H1 (cell line): Measurements from ENCODE around the gene CSGALNACT2. TPM values are rescaled to one million over a fixed set of nuclear protein-coding genes. Genes with fewer than 3 reads are reported as not detected.

Source experiments
- CTCF ChIA-PET: fragments of 300-600 bp; sonication (Branson Sonifier 250); formaldehyde crosslinking; loops from one replicate; lab custom pipeline; 2021; ENCODE audit not compliant: partially characterized antibody; lab: Charles Lee
- POLR2A ChIA-PET: fragments of 300-600 bp; sonication (Branson Sonifier 250); formaldehyde crosslinking; loops from one replicate; lab custom pipeline; 2021; ENCODE audit warnings: inconsistent platforms; ENCODE audit not compliant: partially characterized antibody; lab: Charles Lee
- DNase-seq, 2 experiments: peaks; one replicate each; pipeline versions ENCODE4 v3.0.0 to v3.0.0-alpha.2; 2010 to 2022; ENCODE audit warnings: low spot score in 2 of 2, low read depth in 1 of 2, mixed read lengths in 1 of 2
- FAIRE-seq: peaks from 2 replicates; lab custom pipeline; 2011; peaks lifted over from hg19 to GRCh38; lab: Jason Lieb, UNC
- H2AFZ ChIP-seq: 2 replicates; pipeline ENCODE4 v1.8.1; 2012; ENCODE audit warnings: low read length, inconsistent platforms
- H2AK5ac ChIP-seq: 2 replicates; pipeline ENCODE4 v1.6.1; 2013; ENCODE audit warnings: low read depth, low read length
- H2BK120ac ChIP-seq: replicated peaks from 2 replicates; pipeline ENCODE3; 2013; ENCODE audit warnings: low read depth, low read length, inconsistent platforms
- H2BK12ac ChIP-seq: 2 replicates; pipeline ENCODE4 v1.6.1; 2013; ENCODE audit warnings: low read depth, low read length
- H2BK15ac ChIP-seq: 2 replicates; pipeline ENCODE4 v1.6.1; 2013; ENCODE audit warnings: low read length
- H2BK20ac ChIP-seq: 2 replicates; pipeline ENCODE4 v1.6.1; 2013; ENCODE audit warnings: low read length
- H2BK5ac ChIP-seq: 2 replicates; pipeline ENCODE4 v1.6.1; 2013; ENCODE audit warnings: low read depth, low read length
- H3K14ac ChIP-seq: 2 replicates; pipeline ENCODE4 v1.6.1; 2013; ENCODE audit warnings: inconsistent platforms; ENCODE audit not compliant: insufficient read length
- H3K18ac ChIP-seq: 2 replicates; pipeline ENCODE4 v1.6.1; 2013; ENCODE audit warnings: low read length; ENCODE audit errors: extremely low read depth
- H3K23ac ChIP-seq: 2 replicates; pipeline ENCODE4 v1.6.1; 2013; ENCODE audit warnings: inconsistent platforms; ENCODE audit not compliant: insufficient read length
- H3K23me2 ChIP-seq: 2 replicates; pipeline ENCODE4 v1.6.1; 2013; ENCODE audit warnings: low read depth, low read length
- H3K27ac ChIP-seq: 2 replicates; pipeline ENCODE4 v1.6.1; 2011; ENCODE audit warnings: low read depth, low read length, inconsistent platforms
- H3K27me3 ChIP-seq, 4 experiments: replicated peaks in 1 of 4; 1 replicate in 1 of 4; 2 replicates in 3 of 4; pipeline versions ENCODE4 v1.6.1 to v1.8.1; 2011 to 2013; ENCODE audit warnings: low read length in 3 of 4, mild to moderate bottlenecking in 3 of 4, inconsistent platforms in 2 of 4, mixed read lengths in 2 of 4, moderate library complexity in 1 of 4; ENCODE audit not compliant: control insufficient read depth in 3 of 4, insufficient read depth in 3 of 4; ENCODE audit errors: extremely low read depth in 1 of 4
- H3K36me3 ChIP-seq, 4 experiments: 2 replicates each; pipeline versions ENCODE4 v1.6.1 to v1.8.1; 2011 to 2013; ENCODE audit warnings: mild to moderate bottlenecking in 4 of 4, low read length in 3 of 4, moderate library complexity in 2 of 4, control low read depth in 1 of 4, inconsistent platforms in 1 of 4; ENCODE audit not compliant: insufficient read depth in 4 of 4, control insufficient read depth in 2 of 4
- H3K4ac ChIP-seq: replicated peaks from 2 replicates; pipeline ENCODE3; 2013; ENCODE audit warnings: low read length, low read depth, mixed read lengths, inconsistent platforms; ENCODE audit not compliant: insufficient read length
- H3K4me1 ChIP-seq, 4 experiments: replicated peaks in 1 of 4; 1 replicate in 1 of 4; 2 replicates in 3 of 4; pipeline versions ENCODE4 v1.6.1 to v1.8.1; 2011 to 2013; ENCODE audit warnings: low read length in 3 of 4, inconsistent platforms in 2 of 4, mixed read lengths in 1 of 4; ENCODE audit not compliant: insufficient read depth in 4 of 4, control insufficient read depth in 3 of 4
- H3K4me2 ChIP-seq, 2 experiments: 2 replicates each; pipeline versions ENCODE4 v1.6.1 to v1.8.1; 2011 to 2013; ENCODE audit warnings: low read depth in 2 of 2, low read length in 2 of 2, control low read depth in 1 of 2, inconsistent platforms in 1 of 2, mild to moderate bottlenecking in 1 of 2; ENCODE audit not compliant: insufficient read depth in 1 of 2
- H3K4me3 ChIP-seq, 4 experiments: fragments of 200-600, 300-600 bp in 1 of 4; sonication (generic), shearing (Covaris generic), sonication (Bioruptor Twin) in 1 of 4; 2 replicates each; pipeline versions ENCODE4 v1.5.1 to v1.8.1; 2011 to 2016; ENCODE audit warnings: low read length in 4 of 4, low read depth in 3 of 4, control low read depth in 2 of 4, inconsistent platforms in 2 of 4, mild to moderate bottlenecking in 2 of 4, mixed read lengths in 1 of 4, moderate library complexity in 1 of 4; ENCODE audit not compliant: insufficient read depth in 2 of 4; ENCODE audit errors: extremely low read depth in 1 of 4
- H3K56ac ChIP-seq: replicated peaks from 2 replicates; pipeline ENCODE3; 2013; ENCODE audit warnings: low read depth, mild to moderate bottlenecking, mixed read lengths, low read length, inconsistent platforms; ENCODE audit not compliant: insufficient read length
- H3K79me1 ChIP-seq: 2 replicates; pipeline ENCODE4 v1.6.1; 2013; ENCODE audit warnings: low read depth, low read length, control low read depth
- H3K79me2 ChIP-seq, 2 experiments: 2 replicates each; pipeline versions ENCODE4 v1.6.1 to v1.8.1; 2012 to 2013; ENCODE audit warnings: low read length in 2 of 2, mild to moderate bottlenecking in 2 of 2, inconsistent platforms in 1 of 2; ENCODE audit not compliant: insufficient read depth in 2 of 2, control insufficient read depth in 1 of 2
- H3K9ac ChIP-seq, 4 experiments: replicated peaks in 1 of 4; 1 replicate in 1 of 4; 2 replicates in 3 of 4; pipeline versions ENCODE4 v1.6.1 to v1.8.1; 2011 to 2013; ENCODE audit warnings: low read depth in 3 of 4, low read length in 3 of 4, control low read depth in 2 of 4, mild to moderate bottlenecking in 2 of 4, moderate library complexity in 2 of 4, inconsistent platforms in 1 of 4; ENCODE audit errors: extremely low read depth in 1 of 4
- H3K9me3 ChIP-seq, 2 experiments: 2 replicates each; pipeline versions ENCODE4 v1.6.1 to v1.8.1; 2012 to 2013; ENCODE audit warnings: mild to moderate bottlenecking in 2 of 2, moderate library complexity in 2 of 2, control low read depth in 1 of 2, inconsistent platforms in 1 of 2, low read depth in 1 of 2, low read length in 1 of 2, mixed read lengths in 1 of 2; ENCODE audit not compliant: insufficient read depth in 2 of 2
- H4K20me1 ChIP-seq, 2 experiments: replicated peaks in 1 of 2; 2 replicates each; pipeline versions ENCODE3 to v1.8.1; 2011 to 2013; ENCODE audit warnings: inconsistent platforms in 2 of 2, low read length in 2 of 2, mild to moderate bottlenecking in 1 of 2; ENCODE audit not compliant: insufficient read depth in 2 of 2, control insufficient read depth in 1 of 2
- H4K5ac ChIP-seq: 2 replicates; pipeline ENCODE4 v1.6.1; 2013; ENCODE audit warnings: low read length, low read depth, mixed read lengths, inconsistent platforms; ENCODE audit not compliant: insufficient read length
- H4K8ac ChIP-seq: 2 replicates; pipeline ENCODE4 v1.8.0; 2013; ENCODE audit warnings: mild to moderate bottlenecking, moderate library complexity, low read length, inconsistent platforms; ENCODE audit not compliant: insufficient read depth; ENCODE audit errors: extremely low read depth
- H4K91ac ChIP-seq: replicated peaks from 2 replicates; pipeline ENCODE3; 2013; ENCODE audit warnings: low read length, mixed read lengths, inconsistent platforms; ENCODE audit not compliant: insufficient read length
- ASH2L ChIP-seq: fragments of 200-600, 300-600 bp; sonication (generic); IDR thresholded peaks from one replicate; pipeline ENCODE4 v1.7.1; 2017; ENCODE audit warnings: low read length
- CHD2 ChIP-seq: IDR thresholded peaks from 2 replicates; pipeline ENCODE4 v1.6.1; 2012; ENCODE audit warnings: low read length, improper control_type of control experiment
- JUN ChIP-seq: IDR thresholded peaks from 2 replicates; pipeline ENCODE4 v1.6.1; 2011; ENCODE audit warnings: low read depth, mild to moderate bottlenecking, improper control_type of control experiment, low read length
- JUND ChIP-seq: IDR thresholded peaks from 2 replicates; pipeline ENCODE4 v1.6.1; 2011; ENCODE audit warnings: mild to moderate bottlenecking, improper control_type of control experiment, low read length
- KDM1A ChIP-seq: fragments of 200-600, 300-600 bp; sonication (generic); IDR thresholded peaks from 2 replicates; pipeline ENCODE4 v1.7.1; 2016; ENCODE audit warnings: mild to moderate bottlenecking, low read length, borderline replicate concordance
- MAFK ChIP-seq: IDR thresholded peaks from 2 replicates; pipeline ENCODE4 v1.6.1; 2012; ENCODE audit warnings: low read depth, mild to moderate bottlenecking, improper control_type of control experiment, low read length
- RNF2 ChIP-seq: fragments of 200-900, 300-1000 bp; sonication (generic); IDR thresholded peaks from 2 replicates; pipeline ENCODE4 v1.7.1; 2016; ENCODE audit warnings: borderline replicate concordance, low read depth, mild to moderate bottlenecking, antibody characterized with exemption, low read length; ENCODE audit not compliant: poor library complexity, severe bottlenecking; ENCODE audit errors: missing control alignments
- SUZ12 ChIP-seq: fragments of 200-600 bp; sonication (generic); IDR thresholded peaks from 2 replicates; pipeline ENCODE4 v1.6.1; 2012; ENCODE audit warnings: mild to moderate bottlenecking, inconsistent platforms, low read length, moderate library complexity, mixed read lengths
- ZNF274 ChIP-seq: IDR thresholded peaks from 2 replicates; pipeline ENCODE4 v1.7.0; 2012; ENCODE audit warnings: low read length, borderline replicate concordance; ENCODE audit errors: extremely low read depth
- WGBS, 2 experiments: shearing (Covaris generic) in 1 of 2; methylation state at CpG; one replicate each; pipeline versions ENCODE4 v1.1.6 to v1.1.7; 2013 to 2015; ENCODE audit warnings: low lambda C conversion rate in 2 of 2, mixed read lengths in 2 of 2, inconsistent platforms in 1 of 2, low coverage in 1 of 2, missing lambda C conversion rate in 1 of 2; ENCODE audit not compliant: insufficient replicate concordance in 2 of 2, insufficient coverage in 1 of 2, insufficient read length in 1 of 2; ENCODE audit errors: extremely low coverage in 1 of 2, missing lambda C conversion rate in 1 of 2; 5-methylcytosine and 5-hydroxymethylcytosine counted together
- polyA plus RNA-seq, 7 experiments: library from polyadenylated mRNA; depleted of rRNA in 3 of 7; stranded (reverse) in 5 of 7; unstranded in 2 of 7; fragments of >200 nt in 5 of 7; fragments of 200-250 nt in 2 of 7; gene quantifications; 1 replicate in 5 of 7; 2 replicates in 1 of 7; 4 replicates in 1 of 7; pipeline versions ENCODE4 v1.2.1 to v1.2.3, GENCODE V29; 2011 to 2013; ENCODE audit warnings: missing spikeins in 2 of 7, mixed read lengths in 2 of 7
- total RNA-seq: library from RNA; stranded (reverse); fragmentation: NEBNext Ultra II Directional; extraction: Animal tissue kit (Norgen Biotek cat#: 25700); gene quantifications from 2 replicates; pipeline ENCODE4 v1.2.1, GENCODE V29; 2021
- TF ChIP-seq, protein P1 (sequence below): IDR thresholded peaks from 2 replicates; pipeline ENCODE4 v1.6.1; 2011; ENCODE audit warnings: low read length, improper control_type of control experiment

CSGALNACT2 gene
- total and polyA plus RNA-seq, 2 of the 8 experiments (the other 6 are each of a cell fraction or from before 2014, with no cell fraction given) = 2.6 to 5.3 TPM

- Histone ChIP-seq H4K5ac (no peak overlapping the region), H3K9ac (no peak overlapping the region), H4K91ac (no peak overlapping the region), H3K56ac (no peak overlapping the region), H2BK120ac (no peak overlapping the region), H2AFZ (no peak overlapping the region), H3K23me2 (no peaks in the 10 kb centered on the region; the same call in 1 of the 2 replicates), H3K4me1 (no peaks in the 10 kb centered on the region; a peak in 1 of 7 replicates), H4K20me1 (peaks cover 0 to 5% of the 10 kb centered on the region in 2 experiments), H3K4ac (no peak overlapping the region), H3K14ac (no peak overlapping the region), H4K8ac (no peak overlapping the region), H3K79me2 (no peaks in the 10 kb centered on the region), H3K23ac (no peak overlapping the region), H3K27me3 (no peaks in the 10 kb centered on the region), H3K4me2 (no peak overlapping the region), H3K9me3 (no peaks in the 10 kb centered on the region), H3K4me3 (no peak overlapping the region), H3K36me3 (peaks cover 0 to 2% (median 0%) of the 10 kb centered on the region in 4 experiments; a peak in 2 of 8 replicates), H2AK5ac (no peak overlapping the region), H2BK20ac (no peak overlapping the region), H3K79me1 (no peaks in the 10 kb centered on the region), H3K18ac (no peak overlapping the region), H3K27ac (no peak overlapping the region), H2BK12ac (no peak overlapping the region), H2BK5ac (no peak overlapping the region), H2BK15ac (no peak overlapping the region)
- FAIRE-seq = no peak
- CTCF ChIA-PET = interaction anchor here (0.7 to 10.6 kb wide), 2 partner anchors 17 to 28 kb away, joined by 3 to 86 read pairs; no protein-coding TSS in a partner anchor
- DNase-seq = no peak
- POLR2A ChIA-PET = interaction anchor here (1.0 kb wide), 1 partner anchor 37 kb away, joined by 3 read pairs; the partner anchor contains the start of gene CSGALNACT2
- WGBS, 2 experiments = 82% methylated on average over 6 of the region's 6 CpGs; no CpG with 5 or more reads in 1 of the 2 experiments
- TF ChIP-seq ASH2L = no peak
- TF ChIP-seq ZNF274 = no peak
- TF ChIP-seq SUZ12 = no peak
- TF ChIP-seq JUND = no peak
- no peak for TF ChIP-seq CHD2
- no peak for TF ChIP-seq JUN
- TF ChIP-seq KDM1A = no peak
- TF ChIP-seq RNF2 = no peak
- TF ChIP-seq MAFK = no peak
- TF ChIP-seq, protein P1, sequence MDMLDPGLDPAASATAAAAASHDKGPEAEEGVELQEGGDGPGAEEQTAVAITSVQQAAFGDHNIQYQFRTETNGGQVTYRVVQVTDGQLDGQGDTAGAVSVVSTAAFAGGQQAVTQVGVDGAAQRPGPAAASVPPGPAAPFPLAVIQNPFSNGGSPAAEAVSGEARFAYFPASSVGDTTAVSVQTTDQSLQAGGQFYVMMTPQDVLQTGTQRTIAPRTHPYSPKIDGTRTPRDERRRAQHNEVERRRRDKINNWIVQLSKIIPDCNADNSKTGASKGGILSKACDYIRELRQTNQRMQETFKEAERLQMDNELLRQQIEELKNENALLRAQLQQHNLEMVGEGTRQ = no peak
Observed at GRCh38 chr10:43174969-43175368, 36.7 kb downstream of the CSGALNACT2 start.
